ENCODE data around the gene SCOC.

DNA sequence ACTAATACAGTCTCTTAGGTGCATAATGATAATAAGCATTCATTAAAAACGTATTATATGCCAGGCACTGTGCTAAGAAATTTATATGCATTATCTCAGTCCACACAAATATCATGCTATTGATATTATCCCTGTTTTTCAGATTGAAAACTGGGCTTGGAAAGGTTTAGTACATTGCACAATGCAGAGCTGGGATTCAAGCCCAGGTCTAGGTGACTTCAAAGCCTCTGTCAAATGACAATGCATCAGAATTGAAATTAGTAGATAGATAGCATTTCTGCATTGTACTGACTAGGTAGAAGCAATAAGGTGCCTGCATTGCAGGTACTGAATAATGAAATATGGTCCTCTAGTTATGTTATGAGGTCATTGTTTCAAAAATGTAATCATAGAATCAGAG, 18.2 kb upstream of the SCOC start:
- TF ChIP-seq, protein P1, sequence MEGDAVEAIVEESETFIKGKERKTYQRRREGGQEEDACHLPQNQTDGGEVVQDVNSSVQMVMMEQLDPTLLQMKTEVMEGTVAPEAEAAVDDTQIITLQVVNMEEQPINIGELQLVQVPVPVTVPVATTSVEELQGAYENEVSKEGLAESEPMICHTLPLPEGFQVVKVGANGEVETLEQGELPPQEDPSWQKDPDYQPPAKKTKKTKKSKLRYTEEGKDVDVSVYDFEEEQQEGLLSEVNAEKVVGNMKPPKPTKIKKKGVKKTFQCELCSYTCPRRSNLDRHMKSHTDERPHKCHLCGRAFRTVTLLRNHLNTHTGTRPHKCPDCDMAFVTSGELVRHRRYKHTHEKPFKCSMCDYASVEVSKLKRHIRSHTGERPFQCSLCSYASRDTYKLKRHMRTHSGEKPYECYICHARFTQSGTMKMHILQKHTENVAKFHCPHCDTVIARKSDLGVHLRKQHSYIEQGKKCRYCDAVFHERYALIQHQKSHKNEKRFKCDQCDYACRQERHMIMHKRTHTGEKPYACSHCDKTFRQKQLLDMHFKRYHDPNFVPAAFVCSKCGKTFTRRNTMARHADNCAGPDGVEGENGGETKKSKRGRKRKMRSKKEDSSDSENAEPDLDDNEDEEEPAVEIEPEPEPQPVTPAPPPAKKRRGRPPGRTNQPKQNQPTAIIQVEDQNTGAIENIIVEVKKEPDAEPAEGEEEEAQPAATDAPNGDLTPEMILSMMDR (conservative IDR thresholded peaks at IDR 0.05; ENCODE audit: low read length) = no peak
- no peak for TF ChIP-seq EZH2phosphoT487 (IDR thresholded peaks at IDR 0.05; ENCODE audit: borderline replicate concordance, low read depth, low read length)

Data from OCI-LY7 (cell line).